ENCODE results near the gene IRS1. TPM values are rescaled to one million over a fixed set of nuclear protein-coding genes. Genes with fewer than 3 reads are reported as not detected.

Gene IRS1
- total RNA-seq, 2 donors from 2014 or later, result 14.6 to 15.8 TPM

DNA sequence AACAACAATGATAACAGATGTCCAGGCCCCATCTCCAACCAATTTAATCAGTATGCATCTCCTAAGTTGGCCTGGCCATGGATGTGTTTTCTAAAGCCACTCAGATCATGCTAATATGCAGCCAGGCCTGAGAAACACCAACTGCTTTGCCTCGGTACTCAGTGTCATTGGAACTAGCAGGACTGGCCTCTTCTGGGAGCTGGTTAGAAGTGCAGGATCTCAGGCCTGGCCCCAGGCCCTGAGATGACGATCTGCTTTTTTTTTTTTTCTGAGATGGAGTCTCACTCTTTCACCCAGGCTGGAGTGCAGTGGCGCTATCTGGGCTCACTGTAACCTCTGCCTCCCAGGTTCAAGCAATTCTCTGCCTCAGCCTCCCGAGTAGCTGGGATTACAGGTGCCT, 69.1 kb downstream of the IRS1 start:
- no peaks in the 10 kb centered on the region for H3K36me3 ChIP-seq
- H3K27me3 ChIP-seq, result no peaks in the 10 kb centered on the region
- H3K9me3 ChIP-seq, result no peaks in the 10 kb centered on the region
- H3K27ac ChIP-seq, result peak overlapping the region in 1 of 2 donors; percentile 7
- H3K4me3 ChIP-seq, result no peak overlapping the region
- peaks cover 0 to 32% of the 10 kb centered on the region in 2 donors for H3K4me1 ChIP-seq
- TF ChIP-seq, protein P1, sequence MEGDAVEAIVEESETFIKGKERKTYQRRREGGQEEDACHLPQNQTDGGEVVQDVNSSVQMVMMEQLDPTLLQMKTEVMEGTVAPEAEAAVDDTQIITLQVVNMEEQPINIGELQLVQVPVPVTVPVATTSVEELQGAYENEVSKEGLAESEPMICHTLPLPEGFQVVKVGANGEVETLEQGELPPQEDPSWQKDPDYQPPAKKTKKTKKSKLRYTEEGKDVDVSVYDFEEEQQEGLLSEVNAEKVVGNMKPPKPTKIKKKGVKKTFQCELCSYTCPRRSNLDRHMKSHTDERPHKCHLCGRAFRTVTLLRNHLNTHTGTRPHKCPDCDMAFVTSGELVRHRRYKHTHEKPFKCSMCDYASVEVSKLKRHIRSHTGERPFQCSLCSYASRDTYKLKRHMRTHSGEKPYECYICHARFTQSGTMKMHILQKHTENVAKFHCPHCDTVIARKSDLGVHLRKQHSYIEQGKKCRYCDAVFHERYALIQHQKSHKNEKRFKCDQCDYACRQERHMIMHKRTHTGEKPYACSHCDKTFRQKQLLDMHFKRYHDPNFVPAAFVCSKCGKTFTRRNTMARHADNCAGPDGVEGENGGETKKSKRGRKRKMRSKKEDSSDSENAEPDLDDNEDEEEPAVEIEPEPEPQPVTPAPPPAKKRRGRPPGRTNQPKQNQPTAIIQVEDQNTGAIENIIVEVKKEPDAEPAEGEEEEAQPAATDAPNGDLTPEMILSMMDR (IDR thresholded peaks at IDR 0.05), result peak in 1 of 2 donors; percentile 41
- no peak for DNase-seq (ENCODE audit: low spot score)

DNA sequence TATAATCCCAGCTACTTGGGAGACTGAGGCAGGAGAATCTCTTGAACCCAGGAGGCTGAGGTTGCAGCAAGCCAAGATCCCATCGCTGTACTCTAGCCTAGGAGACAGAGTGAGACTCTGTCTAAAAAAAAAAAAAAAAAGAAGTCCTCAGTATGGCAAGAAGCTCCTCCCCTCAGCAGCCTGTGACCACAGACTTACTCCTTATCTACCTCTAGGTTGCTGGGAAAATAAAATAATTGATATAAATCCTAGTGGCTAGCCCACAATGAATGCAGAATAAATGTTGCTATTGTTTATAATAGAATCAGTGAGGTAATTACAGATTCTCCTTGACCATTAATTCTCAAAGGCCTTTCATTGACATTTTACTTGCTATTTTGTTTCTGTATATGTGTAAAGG, 70.6 kb downstream of the IRS1 start:
- H3K36me3 ChIP-seq, result no peaks in the 10 kb centered on the region
- TF ChIP-seq, protein P1 (IDR thresholded peaks at IDR 0.05), result no peak
- peaks cover 0 to 43% of the 10 kb centered on the region in 2 donors for H3K4me1 ChIP-seq
- no peaks in the 10 kb centered on the region for H3K9me3 ChIP-seq
- no peak overlapping the region for H3K4me3 ChIP-seq
- no peak overlapping the region for H3K27ac ChIP-seq
- DNase-seq (ENCODE audit: low spot score), result no peak
- no peaks in the 10 kb centered on the region for H3K27me3 ChIP-seq

DNA sequence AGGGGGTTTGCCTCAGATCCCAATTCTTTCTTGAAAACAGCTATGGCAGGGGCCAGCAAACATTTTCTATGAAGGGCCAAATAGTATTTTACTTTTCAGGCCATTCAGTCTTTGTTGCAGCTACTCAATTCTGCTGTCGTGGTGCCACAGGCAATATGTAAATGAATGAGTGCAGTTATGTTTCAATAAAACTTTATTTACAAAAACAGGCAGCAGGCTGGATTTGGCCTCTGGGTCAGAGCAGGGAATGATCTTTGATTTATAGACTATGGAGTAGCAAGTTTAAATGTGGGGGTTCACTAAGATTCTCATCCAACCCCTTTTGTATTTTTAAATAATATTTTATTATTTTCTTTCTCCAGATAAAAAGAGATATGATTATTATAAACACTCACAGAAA, 72.4 kb downstream of the IRS1 start:
- TF ChIP-seq, protein P1 (IDR thresholded peaks at IDR 0.05), result no peak
- no peaks in the 10 kb centered on the region for H3K27me3 ChIP-seq
- no peaks in the 10 kb centered on the region for H3K9me3 ChIP-seq
- no peak for DNase-seq (ENCODE audit: low spot score)
- H3K27ac ChIP-seq, result no peak overlapping the region
- peaks cover 0 to 39% of the 10 kb centered on the region in 2 donors for H3K4me1 ChIP-seq
- H3K36me3 ChIP-seq, result no peaks in the 10 kb centered on the region
- H3K4me3 ChIP-seq, result no peak overlapping the region

DNA sequence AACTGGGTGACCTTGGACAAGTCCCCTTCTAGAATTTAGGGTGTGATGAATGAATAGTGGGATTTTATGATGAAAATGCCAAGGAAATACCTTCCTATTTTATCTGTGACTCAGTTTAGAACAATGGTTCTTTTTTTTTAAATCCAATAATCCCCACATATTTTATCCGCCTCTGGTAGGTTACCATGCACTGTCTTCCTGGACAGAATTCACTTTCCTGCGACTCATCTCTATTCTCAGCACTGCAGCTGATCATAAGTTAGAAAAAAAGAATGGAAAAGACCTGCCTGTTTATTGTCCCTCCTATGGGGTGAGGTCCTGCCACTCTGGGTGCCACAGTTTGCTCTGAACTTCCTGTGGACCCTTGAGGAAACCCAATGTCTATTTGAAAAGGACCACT, 73.1 kb downstream of the IRS1 start:
- H3K4me1 ChIP-seq, result peaks cover 0 to 39% of the 10 kb centered on the region in 2 donors
- DNase-seq (ENCODE audit: low spot score), result no peak

DNA sequence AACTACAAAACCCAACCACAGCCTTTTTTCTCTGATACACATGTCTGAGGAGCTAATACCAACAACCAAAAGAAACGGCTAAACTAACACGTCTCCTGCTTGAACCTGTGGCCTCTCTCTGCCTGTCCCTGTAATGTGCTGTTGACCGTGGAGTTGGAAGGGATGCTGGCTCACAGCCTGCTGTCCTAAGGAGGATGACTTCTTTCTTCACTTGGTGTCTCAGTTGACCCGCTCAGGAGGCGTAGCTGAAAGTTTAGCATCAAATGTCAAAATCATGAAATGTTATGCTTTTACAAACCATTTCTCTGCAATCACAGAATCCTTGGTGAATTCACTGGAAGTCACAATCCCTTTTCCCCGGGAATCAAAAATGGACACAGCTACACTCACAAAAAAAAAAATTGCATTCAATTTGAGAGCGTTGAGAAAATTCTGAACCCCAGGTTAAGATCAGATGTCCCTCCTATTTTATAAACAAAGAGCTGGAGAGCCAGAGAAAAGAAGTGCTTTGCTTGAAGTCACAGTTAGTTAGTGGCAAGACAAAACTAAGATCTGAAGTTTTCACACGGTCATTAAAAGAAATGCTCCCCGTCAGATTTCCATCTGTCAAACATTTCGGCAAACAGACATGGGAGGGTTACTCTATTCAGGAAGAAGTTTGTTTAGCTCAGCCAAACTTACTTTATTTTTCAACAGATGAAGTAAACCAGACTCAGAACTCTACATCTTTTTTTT, 74.3 kb downstream of the IRS1 start:
- TF ChIP-seq, protein P1 (IDR thresholded peaks at IDR 0.05), result no peak
- Histone ChIP-seq H3K4me3 (no peak overlapping the region), H3K27ac (no peak overlapping the region)

More for the DNA sequence above, 73.1 kb downstream of the IRS1 start:
- Histone ChIP-seq H3K36me3 (no peaks in the 10 kb centered on the region), H3K4me3 (no peak overlapping the region), H3K27ac (no peak overlapping the region), H3K27me3 (no peaks in the 10 kb centered on the region), H3K9me3 (no peaks in the 10 kb centered on the region)
- TF ChIP-seq, protein P1 (IDR thresholded peaks at IDR 0.05), result no peak

DNA sequence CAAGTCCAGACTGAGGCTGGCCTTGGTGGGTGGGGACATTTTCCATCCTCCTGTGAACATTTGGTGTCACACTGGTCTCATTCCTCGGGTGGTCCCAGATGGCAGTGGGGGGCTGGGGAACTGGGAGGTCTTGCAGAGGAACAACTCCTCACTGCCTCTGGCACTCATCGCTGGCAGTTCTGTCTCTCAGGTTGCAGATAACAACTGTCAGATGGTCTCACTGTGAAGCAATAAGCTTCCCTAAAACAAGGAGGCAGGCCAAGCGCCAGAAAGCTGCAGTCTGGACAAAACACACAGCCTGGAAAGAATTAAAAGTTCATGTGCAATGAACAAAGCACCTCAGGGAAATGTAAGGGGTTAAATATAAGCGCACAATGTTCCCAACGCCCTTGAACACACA, 78.1 kb downstream of the IRS1 start:
- peak; percentile 67 for DNase-seq (ENCODE audit: low spot score)
- no peak overlapping the region for H3K4me3 ChIP-seq
- H3K36me3 ChIP-seq, result no peaks in the 10 kb centered on the region
- peaks cover 0 to 35% of the 10 kb centered on the region in 2 donors for H3K4me1 ChIP-seq
- TF ChIP-seq, protein P1 (IDR thresholded peaks at IDR 0.05), result no peak
- no peak overlapping the region for H3K27ac ChIP-seq
- H3K9me3 ChIP-seq, result no peaks in the 10 kb centered on the region
- no peaks in the 10 kb centered on the region for H3K27me3 ChIP-seq

More for the DNA sequence above, 74.3 kb downstream of the IRS1 start:
- peaks cover 0 to 39% of the 10 kb centered on the region in 2 donors for H3K4me1 ChIP-seq
- no peak for DNase-seq (ENCODE audit: low spot score)
- no peaks in the 10 kb centered on the region for H3K36me3 ChIP-seq
- no peaks in the 10 kb centered on the region for H3K27me3 ChIP-seq
- no peaks in the 10 kb centered on the region for H3K9me3 ChIP-seq
